Esophagus muscularis mucosa (tissue), 3 donors: ENCODE measurements around the gene CDH8.

Experiments
- CTCF ChIP-seq, 3 experiments: fragments of 200-600 bp in 2 of 3; fragments of 450-650 bp in 1 of 3; sonication (generic) in 2 of 3; IDR thresholded peaks; one replicate each; pipeline ENCODE4 v1.5.1; 2017 to 2019; ENCODE audit warnings: antibody characterized with exemption in 3 of 3, mild to moderate bottlenecking in 2 of 3, moderate library complexity in 1 of 3
- POLR2A ChIP-seq: fragments of 450-650 bp; IDR thresholded peaks from one replicate; pipeline ENCODE4 v1.6.1; 2017; ENCODE audit warnings: antibody characterized with exemption, moderate library complexity, mild to moderate bottlenecking, low read depth
- POLR2AphosphoS5 ChIP-seq, 2 donors: sonication (generic); formaldehyde crosslinking; IDR thresholded peaks; one replicate each; pipeline ENCODE4 v1.6.1; 2017; ENCODE audit warnings: antibody characterized with exemption in 2 of 2

- TF ChIP-seq CTCF (IDR thresholded peaks at IDR 0.05) (no peak), POLR2A (no peak), POLR2AphosphoS5 (IDR thresholded peaks at IDR 0.05) (no peak)
These were observed 834 bp downstream of the CDH8 start for GRCh38 chr16:62035115-62036092.
